ENCODE results near the gene NEO1. TPM values are rescaled to one million over a fixed set of nuclear protein-coding genes. Genes with fewer than 3 reads are reported as not detected.
"Not testable (repeated sequence)": the region's sequence is repeated elsewhere in the genome, so short reads cannot be mapped to it uniquely, and the experiment has no call there.

NEO1 gene
- total RNA-seq, 1 donor from 2014 or later = 56.1 TPM

DNA sequence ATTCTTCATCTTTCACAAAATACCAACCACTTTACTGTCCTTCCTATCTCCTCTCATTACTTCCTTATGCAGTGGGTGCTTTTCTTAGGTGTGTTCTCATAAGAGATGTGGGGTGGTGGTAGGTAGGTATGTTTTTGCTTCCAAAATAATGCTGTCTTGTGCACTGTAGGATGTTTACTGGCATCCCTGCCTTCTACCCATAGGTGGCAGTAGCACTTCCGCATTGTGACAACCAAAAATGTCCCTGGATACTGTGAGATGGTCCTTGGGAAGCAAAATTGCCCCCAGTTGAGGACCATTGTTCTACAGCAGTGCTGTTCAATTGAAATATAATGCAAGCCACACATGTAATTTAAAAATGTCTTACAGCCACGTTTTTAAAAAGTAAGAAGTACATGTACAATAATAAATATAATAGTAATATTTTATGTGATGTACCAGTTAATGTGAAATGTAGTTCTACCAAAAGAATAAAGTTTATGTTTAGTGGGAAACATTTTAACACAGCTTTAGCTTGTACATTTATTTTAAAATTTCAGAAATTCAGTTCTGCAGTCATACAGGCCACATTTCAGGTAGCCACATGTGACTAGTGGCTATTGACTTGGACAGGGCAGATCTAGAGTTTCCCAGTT is 75.2 kb downstream of the NEO1 start:
- ATAC-seq = no peak

DNA sequence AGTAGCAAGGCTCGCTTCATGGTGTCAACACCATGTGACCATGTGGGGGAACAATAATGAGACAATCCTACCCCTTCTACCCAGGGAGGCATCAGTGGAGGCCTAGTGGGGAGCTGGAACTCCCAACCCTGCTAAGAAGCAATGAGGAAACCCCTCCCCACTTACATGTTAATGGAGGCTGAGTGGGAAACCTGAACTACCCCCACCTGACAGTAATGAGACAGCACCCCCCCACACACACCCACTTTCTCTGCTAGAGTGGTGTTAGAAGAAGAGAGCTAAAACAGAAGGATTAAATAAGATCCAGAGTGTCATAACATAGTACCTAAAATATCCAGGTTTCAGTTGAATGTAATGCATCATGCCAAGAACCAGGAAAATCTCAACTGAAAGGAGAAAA is 78.6 kb downstream of the NEO1 start:
- ATAC-seq (no peak), DNase-seq (ENCODE audit: low spot score) (no peak)
- intact Hi-C loops (cut with DNase I) = no loop called here

More for the DNA sequence above, 75.2 kb downstream of the NEO1 start:
- no peak for DNase-seq (ENCODE audit: low spot score)
- intact Hi-C loops (cut with DNase I) = no loop called here

DNA sequence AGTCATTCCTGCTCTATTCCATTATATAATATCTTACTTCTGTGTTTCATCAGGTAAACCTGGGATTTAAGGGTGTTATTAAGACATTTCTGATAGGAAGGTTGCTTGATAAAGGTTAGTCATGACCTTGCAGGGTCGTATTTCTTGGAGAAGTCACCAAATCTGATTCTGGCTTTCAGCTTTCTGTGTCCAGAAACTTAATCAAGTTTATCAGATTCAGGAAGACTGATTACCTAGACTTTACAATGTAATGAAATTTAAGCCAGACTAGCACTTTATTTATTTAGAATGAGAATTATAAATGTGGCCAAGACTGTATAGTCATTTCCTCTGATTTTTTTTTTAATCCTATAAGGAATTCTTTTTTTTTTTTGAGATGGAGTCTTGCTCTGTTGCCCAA is 81.9 kb downstream of the NEO1 start:
- DNase-seq (ENCODE audit: low spot score) (no peak), ATAC-seq (no peak)
- intact Hi-C loops (cut with DNase I) = no loop called here

DNA sequence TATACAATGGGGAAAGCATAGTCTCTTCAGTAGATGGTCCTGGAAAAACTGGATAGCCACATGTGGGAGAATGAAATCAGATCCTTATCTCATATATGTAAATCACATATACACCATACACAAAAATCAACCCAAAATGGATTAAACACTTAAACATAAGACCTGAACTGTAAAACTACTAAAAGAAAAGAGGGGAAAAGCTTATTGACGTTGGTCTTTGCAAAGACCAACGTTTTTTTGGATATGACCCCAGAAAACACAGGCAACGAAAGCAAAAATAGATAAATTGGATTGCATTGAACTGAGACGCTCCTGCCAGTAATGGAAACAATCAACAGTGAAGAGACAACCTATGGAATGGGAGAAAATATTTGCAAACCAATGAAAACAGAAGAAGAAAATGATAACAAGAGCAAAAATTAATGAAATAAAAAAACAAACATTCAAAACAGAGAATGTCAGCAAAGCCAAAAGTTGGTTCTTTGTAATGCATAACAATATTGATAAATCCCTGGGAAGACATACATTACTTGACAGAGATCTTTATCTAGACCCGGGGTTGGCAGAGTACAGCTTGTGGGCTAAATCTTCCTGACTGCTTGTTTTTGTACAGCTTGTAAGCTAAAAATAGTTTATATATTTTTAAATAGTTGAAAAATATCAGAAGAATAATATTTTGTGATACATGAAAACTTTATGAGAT is 86.9 kb downstream of the NEO1 start:
- intact Hi-C loops (cut with DNase I) = no loop called here
- ATAC-seq = no peak
- DNase-seq (ENCODE audit: low spot score) = no peak

DNA sequence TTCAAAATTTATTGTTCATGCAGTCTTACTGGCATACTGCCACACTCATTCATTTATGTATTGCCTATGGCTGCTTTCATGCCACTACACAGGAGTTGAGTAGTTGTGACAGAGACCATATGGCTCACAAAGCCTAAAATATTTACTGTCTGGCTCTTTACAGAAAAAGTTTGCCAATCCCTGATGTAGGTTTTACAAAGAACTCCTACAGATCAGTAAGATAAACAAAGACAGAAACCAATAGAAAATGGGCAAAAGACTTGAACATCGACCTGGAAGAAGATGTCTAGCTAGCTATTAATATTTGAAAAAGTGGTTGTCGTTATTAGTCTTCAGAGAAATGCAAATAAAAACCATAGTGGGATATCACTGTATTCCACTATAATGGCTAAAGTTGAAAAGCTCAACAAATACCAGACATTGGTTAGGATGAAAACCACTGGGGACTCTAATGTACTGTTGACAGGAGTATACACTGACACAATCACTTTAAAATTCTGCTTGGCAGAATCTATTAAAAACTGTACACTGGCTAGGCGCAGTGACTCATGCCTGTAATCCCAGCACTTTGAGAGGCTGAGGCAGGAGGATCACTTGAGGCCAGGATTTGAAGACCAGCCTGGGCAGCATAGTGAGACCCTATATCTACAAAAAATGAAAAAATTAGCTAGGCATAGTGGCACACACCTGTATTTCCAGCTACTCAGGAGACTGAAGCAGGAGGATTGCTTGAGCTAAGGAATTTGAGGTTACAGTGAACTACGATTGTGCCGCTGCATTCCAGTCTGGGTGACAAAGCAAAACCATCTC is 87.7 kb downstream of the NEO1 start:
- no peak for DNase-seq (ENCODE audit: low spot score)
- intact Hi-C loops (cut with DNase I) = no loop called here
- ATAC-seq = no peak

DNA sequence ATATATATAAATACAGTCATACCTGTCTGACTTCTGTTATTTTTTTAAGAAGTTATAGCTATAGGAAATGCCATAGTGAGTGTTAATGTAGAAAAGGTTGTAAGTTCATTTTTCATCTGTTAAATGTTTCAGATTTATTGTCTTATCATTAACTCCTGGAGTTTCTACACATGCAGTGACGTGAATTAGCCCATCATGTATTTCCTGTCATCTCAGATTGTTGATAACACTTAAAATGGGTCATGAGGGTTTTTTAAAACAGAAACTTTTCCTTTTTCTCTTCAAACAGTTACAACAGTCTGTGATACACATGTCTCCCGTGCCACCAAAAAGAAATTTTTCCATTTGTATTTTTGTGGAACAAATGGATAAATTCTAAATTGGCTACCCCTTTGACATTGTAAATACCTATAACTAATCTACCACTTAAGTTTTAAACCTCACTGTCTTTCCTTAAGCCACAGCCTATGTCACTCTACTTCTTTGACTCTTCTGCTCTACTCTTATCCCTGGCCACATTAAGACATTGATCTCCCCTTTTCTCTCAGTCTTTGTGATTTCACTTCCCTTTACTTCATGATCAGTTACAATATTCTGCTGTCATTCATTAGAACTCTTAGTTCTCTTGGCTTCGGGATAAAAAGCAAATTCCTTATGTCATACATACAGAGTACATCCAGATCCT is 89.1 kb downstream of the NEO1 start:
- intact Hi-C loops (cut with DNase I) = no loop called here
- ATAC-seq (no peak), DNase-seq (ENCODE audit: low spot score) (no peak)

DNA sequence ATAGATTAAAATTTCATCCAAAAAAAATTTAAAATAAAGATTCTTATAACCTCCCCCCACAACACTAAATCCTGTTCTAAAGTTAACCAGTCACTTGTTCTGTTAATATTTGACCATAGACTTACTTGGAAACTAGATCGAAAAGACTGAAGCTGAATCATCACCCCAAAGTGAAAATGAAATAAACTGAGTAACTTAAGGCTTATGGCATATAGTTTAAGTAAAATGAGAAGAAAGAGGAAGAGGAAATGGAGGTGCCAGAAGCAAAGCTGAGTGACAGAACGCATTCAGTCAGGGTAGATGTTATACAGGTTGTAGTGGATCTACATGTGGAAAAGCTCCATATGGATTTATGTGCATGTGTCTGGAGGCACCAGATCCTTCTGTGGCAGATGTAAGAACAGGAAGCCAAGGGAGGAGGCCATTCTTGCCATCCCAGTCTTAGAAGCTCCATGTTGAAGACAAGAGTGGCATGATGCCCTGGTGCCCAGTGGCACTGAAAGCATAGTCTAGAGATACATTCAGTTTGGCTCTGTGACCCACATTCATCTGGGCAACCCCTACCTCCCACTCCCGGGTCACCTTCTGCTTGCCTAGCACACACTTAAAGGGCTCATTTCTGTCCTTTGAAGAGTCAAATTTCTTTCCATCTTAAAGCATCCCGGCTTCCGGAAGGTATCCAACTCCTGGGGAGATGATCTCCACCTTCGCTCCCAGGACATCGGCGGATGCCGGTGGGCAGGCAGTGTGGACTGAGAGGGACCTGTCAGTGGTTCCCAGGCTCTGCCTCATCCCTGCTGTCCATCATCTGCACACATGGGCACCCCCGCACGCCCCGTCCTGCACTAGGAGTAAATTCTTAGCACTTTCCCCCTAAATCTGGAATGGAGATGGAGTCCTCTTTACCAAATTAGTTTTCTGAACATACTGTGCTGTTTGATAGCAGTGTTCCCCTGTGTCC is 90.8 kb downstream of the NEO1 start:
- no peak for ATAC-seq
- DNase-seq (ENCODE audit: low spot score) = no peak
- intact Hi-C loops (cut with DNase I) = no loop called here

DNA sequence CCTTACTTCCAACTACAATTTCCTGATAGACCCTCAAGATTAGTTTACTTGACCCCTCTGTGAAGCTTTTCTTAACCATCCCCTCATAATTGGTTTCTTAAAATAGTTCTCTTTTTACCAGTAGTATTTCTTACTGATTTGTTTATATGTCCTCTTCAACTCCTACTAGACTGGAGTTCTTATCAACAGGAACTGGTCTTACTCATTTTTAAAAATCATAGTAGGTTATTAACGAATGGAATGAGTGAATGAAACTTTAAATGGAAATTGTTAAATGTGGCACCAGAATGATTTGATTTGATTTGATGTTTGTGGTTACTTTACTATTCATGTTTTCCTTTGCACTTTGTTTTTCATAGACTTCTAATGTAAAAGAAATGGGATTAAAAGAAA is 91.5 kb downstream of the NEO1 start:
- intact Hi-C loops (cut with DNase I) = no loop called here

DNA sequence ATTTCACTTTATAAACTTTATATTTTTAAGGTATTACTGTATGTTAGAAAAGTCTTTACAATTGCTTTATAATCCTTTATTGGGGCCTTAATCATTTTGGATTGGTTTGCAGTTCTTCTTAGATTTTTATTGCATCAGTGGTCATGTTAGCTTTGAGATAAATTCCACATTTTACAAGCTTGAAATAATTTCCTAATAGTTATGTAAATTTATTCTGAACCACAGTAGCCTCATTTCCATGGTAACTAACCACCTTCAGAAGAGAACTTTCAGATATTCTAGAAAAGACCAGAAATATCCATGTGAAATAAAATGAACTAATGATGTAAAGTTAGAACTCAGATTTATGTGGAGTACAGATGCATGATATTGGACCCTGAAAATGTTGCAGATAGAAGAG is 94.2 kb downstream of the NEO1 start:
- no peak for ATAC-seq
- no peak for DNase-seq (ENCODE audit: low spot score)
- intact Hi-C loops (cut with DNase I) = no loop called here

More for the DNA sequence above, 91.5 kb downstream of the NEO1 start:
- DNase-seq (ENCODE audit: low spot score) (no peak), ATAC-seq (no peak)

DNA sequence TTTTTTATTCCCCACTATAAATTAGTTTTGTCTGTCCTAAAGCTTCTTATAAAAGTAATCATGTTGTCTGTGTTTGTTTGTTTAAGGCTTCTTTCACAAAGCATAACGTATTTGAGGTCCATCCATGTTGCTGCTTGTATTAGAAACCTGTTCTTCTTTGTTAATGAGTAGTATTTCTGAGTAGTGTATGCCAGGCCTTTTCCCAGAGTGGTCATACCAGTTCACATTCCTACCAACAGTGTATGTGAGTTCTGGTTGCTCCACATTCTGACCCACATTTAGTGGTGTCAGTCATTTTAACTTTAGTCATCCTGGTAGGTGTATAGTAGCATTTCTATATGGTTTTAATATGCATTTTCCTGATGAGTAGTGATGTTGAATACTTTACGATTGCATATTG is 98.6 kb downstream of the NEO1 start:
- no peak for ATAC-seq
- DNase-seq (ENCODE audit: low spot score) = no peak
- intact Hi-C loops (cut with DNase I) = no loop called here

DNA sequence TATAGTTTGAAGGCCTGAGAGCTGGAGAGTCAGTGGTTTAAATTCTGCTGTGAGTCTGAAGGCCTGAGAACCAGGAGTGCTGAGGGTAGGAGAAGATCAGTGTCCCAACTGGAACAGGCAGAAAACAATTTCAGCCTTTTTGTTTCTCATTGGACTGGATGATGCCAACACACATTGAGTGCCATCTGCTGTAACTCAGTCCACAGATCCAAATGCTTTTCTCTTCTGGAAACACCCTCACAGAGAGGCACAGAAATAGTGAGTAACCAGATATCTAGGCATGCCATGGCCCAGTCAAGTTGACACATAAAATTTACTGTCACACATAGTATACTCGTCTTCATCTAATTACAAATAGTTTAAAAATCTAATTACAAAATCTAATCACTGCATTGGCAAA is 100.8 kb downstream of the NEO1 start:
- no peak for DNase-seq (ENCODE audit: low spot score)
- intact Hi-C loops (cut with DNase I) = no loop called here
- ATAC-seq = no peak

DNA sequence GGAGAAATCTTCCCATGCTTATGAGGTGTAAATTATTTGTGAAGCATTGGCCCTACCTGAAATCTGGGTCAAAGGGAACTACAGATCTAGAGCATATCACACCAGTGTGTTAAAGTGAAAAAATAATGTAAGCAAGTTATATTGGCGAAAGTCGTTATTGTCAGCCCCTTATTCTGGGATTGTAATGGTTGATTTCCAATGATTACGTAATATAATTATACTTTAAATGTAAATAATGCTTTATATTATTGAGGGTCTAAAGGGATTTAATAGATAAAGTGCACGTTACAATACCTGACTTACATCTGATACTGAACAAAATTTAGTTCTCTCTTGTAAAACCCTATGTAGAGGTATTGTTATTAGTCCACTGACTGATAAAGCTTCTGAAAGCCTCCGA is 101.2 kb downstream of the NEO1 start:
- ATAC-seq = no peak
- intact Hi-C loops (cut with DNase I) = no loop called here
- DNase-seq (ENCODE audit: low spot score) = no peak

DNA sequence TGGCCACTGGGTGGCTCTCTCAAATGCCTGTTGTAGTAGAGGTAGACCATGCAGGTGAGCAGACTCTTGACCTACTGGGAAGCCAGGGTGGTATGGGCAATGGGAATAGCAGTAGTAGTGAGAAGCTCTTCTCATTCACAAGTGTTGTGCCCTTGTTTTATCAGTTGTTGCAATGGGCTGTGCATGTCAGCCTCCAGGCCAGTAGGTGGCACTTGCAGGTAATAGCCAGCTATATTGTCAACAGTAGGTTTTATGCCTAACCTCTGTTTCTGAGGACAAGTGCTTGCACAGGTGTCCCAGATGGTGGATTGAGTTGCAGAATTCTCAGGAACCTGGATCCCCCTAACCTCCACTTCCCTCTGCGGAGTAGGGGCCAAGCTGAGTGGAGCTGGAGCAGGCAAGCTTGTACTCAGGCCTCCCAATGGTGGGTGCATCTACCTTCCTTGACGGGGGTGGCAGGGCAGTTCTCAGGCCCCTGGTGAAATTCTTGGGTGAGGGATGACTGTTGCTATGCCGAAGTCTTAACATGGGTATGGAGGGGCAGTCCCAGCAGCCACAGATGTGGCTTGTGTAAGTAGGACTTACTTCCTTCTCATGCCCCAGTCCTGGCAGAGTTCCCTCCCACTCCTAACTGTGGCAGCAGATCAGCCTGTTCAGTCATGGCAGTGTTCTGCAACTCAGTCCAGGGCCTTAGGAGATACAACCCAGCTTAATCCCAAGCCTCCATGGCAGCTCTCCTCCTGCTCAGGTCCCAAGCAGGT is 104.3 kb downstream of the NEO1 start:
- intact Hi-C loops (cut with DNase I) = no loop called here
- ATAC-seq = no peak
- no peak for DNase-seq (ENCODE audit: low spot score)

DNA sequence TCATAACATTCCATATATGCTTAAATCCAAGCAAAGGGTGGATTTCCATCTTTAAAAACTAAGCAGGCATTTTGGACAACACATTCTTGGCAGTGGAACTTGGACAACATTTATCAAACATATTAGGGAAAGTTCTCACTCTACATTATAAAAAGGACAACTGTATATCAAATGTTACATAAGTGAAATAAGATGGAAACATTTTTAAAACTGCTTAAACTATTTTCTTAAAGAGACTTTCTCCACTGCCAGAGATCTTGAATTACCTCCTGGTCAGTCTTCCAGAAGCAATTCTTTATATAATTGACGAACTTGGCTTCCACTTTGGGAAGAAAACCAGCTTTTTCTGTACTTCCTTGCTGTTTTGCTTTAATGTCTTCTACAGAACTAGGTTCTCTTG is 109.3 kb downstream of the NEO1 start:
- DNase-seq (ENCODE audit: low spot score) (no peak), ATAC-seq (no peak)
- intact Hi-C loops (cut with DNase I) = no loop called here

DNA sequence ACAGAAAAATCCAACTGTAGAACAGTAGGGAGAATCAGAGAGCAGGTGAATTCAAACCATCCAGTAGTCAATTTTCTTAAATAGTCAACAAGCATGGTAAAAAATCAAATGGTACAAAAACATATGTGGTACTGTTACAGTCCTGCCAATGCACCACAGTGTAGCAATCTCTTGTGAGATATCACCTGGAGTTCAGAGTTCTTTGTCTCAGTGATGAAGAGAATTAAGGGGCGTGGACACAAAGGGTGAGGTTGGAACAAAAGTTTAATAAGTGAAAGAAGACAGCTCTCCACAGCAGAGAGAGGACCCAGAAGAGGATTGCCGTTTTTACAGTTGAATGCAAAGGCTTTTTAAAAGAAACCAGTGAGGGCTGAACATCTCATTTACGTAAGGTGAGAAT is 113.2 kb downstream of the NEO1 start:
- intact Hi-C loops (cut with DNase I) = no loop called here
- ATAC-seq (no peak), DNase-seq (ENCODE audit: low spot score) (no peak)

DNA sequence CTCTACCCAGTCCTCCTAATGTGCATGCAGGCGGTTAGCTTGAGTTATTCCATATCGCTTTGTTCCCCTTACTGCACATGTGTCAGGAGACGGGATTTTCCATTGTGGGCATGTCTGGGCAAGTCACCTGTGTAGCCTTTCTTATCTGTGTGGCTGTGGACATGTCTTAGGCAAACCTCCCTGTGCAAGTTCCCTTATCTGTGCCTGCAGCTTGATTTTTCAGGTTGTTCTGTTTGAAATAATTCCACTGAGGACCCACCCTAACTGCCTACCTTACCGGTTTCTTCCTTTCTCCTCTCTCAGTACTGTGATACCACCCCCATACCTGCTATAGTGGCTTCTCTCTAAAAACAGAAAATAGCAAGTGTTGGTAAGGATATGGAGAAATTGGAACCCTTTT is 113.6 kb downstream of the NEO1 start:
- intact Hi-C loops (cut with DNase I) = no loop called here
- no peak for ATAC-seq
- DNase-seq (ENCODE audit: low spot score) = no peak

DNA sequence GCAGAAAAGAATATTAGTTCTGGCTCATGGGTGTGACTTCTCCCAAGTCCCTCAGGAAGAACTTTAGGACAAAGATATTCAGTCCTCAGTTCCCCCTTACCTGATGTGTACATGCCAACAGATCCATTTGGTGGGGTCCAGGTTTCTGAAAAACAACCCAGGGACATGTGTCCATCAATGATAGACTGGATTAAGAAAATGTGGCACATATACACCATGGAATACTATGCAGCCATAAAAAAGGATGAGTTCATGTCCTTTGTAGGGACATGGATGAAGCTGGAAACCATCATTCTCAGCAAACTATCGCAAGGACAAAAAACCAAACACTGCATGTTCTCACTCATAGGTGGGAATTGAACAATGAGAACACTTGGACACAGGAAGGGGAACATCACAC is 114.4 kb downstream of the NEO1 start:
- ATAC-seq; intact Hi-C loops (cut with DNase I); DNase-seq (ENCODE audit: low spot score): not testable (repeated sequence)

DNA sequence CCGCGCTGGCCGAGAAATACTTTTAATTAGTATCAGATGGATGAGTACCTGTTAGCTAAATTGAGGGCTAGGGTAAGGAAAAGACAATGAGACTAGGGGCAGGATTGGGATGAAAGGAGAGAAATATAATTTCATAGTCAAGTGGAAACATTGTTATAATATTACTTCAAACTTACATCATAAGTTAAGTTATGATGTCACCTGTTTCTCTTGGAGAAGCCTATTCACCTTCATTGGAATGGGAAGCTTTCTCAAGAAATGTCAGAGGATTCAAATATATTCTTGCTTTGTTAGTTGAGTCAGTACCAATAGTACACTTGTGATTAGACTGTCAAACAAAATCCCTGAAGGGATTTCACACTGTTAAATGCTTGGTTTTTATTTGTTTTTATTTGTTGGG is 116.2 kb downstream of the NEO1 start:
- ATAC-seq = no peak
- DNase-seq (ENCODE audit: low spot score) = no peak
- intact Hi-C loops (cut with DNase I) = no loop called here
